Measurements from ENCODE around the gene CHD1.

GRCh38 chr5:98880151-98880550 lies 48.7 kb downstream of the CHD1 start:
- TF ChIP-seq POLR2A (IDR thresholded peaks at IDR 0.05; ENCODE audit: low read depth) (no peak), CTCF (IDR thresholded peaks at IDR 0.05) (no peak), POLR2AphosphoS5 (IDR thresholded peaks at IDR 0.05) (no peak), EP300 (IDR thresholded peaks at IDR 0.05) (no peak)

Data from esophagus muscularis mucosa (tissue), 4 donors.